ENCODE data around the gene ELAC1. TPM values are rescaled to one million over a fixed set of nuclear protein-coding genes. Genes with fewer than 3 reads are reported as not detected.
"Not testable (repeated sequence)": the region's sequence is repeated elsewhere in the genome, so short reads cannot be mapped to it uniquely, and the experiment has no call there.

Gene ELAC1
- total and polyA plus RNA-seq, 2 donors (not counting 1 experiment from before 2014, with no cell fraction given), result 7.3 to 8.2 TPM

DNA sequence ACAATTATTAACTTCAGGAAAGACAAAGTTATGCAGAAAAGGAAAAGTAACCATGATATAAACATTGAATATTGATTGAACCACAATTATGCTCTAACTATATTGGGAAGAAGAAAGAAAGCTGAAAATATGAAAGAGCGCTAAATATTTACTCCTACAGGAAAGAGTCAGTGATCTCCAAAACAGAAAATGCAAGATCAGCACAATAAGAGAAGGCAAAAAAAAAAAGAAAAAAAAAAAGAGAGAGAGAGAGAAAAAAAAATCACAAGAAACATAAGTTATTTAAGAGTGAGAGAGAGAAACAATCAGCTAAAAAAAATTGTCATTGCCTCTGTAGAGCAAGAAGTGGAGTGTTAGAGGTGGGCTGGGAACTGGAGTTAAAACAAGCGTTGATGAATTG, 28.9 kb upstream of the ELAC1 start:
- Histone ChIP-seq H3K79me2 (ENCODE audit: control insufficient read depth, insufficient read depth, low read length) (no peaks in the 10 kb centered on the region), H3K4me1 (ENCODE audit: control insufficient read depth, extremely low read depth, insufficient read depth, low read length) (no peaks in the 10 kb centered on the region), H3K9ac (ENCODE audit: insufficient read depth, low read length) (no peak overlapping the region), H3K4me2 (ENCODE audit: extremely low read depth, insufficient read depth, low read length) (no peak overlapping the region), H2AFZ (ENCODE audit: low read length) (no peak overlapping the region), H4K20me1 (ENCODE audit: control insufficient read depth, extremely low read depth, insufficient read depth, low read length) (no peaks in the 10 kb centered on the region), H3K27ac (ENCODE audit: insufficient read depth, low read length) (no peak overlapping the region), H3K27me3 (ENCODE audit: control insufficient read depth, insufficient read depth, low read length) (no peaks in the 10 kb centered on the region), H3K36me3 (ENCODE audit: control insufficient read depth, insufficient read depth, low read length) (no peaks in the 10 kb centered on the region), H3K4me3 (replicated peaks in 1 of 4; ENCODE audit: control extremely low read depth in 1 of 4, insufficient read depth in 1 of 4, low read depth in 3 of 4, low read length in 4 of 4) (no peak overlapping the region), H3K9me3 (ENCODE audit: control insufficient read depth, insufficient read depth, low read depth, low read length) (no peaks in the 10 kb centered on the region)
- no peak for TF ChIP-seq EZH2 (IDR thresholded peaks at IDR 0.05; ENCODE audit: low read length, missing control alignments)
- DNase-seq (ENCODE audit: low read depth in 2 of 2), result no peak

DNA sequence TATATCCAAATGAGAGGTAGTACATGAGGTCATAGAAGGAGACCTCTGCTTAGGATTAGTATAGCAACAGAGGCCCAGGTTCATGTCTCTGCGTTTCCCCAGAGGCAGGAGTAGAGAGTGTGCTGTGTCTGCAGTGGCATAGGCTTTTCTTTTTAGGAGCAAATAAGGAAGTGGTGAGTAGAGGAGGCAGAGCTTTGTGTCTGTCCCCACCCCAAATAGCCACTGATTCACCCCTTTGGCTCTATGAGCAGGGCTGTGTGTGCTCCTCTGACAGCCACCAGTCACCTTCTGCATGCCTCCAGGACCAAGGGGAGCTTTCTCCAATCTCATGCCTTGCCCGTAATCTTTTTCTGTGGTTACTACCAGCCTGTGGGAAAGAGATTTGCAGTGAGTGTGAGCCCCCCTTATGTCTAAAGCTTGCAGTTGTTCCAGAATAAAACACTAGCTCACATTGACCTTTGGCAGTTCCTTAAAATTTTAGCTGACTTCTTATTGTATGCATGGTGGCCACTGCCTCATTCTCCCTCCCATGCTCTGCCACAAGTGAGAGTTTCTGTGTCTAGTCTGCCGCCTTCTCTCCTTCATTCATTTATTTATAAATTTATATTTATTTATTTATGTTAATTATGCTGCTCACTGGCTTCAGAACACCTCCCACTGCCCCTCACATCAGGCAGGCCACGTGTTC, 23.5 kb upstream of the ELAC1 start:
- no peaks in the 10 kb centered on the region for H3K4me1 ChIP-seq (ENCODE audit: control insufficient read depth, extremely low read depth, insufficient read depth, low read length)
- no peaks in the 10 kb centered on the region for H3K36me3 ChIP-seq (ENCODE audit: control insufficient read depth, insufficient read depth, low read length)
- H4K20me1 ChIP-seq (ENCODE audit: control insufficient read depth, extremely low read depth, insufficient read depth, low read length), result no peaks in the 10 kb centered on the region
- H3K4me2 ChIP-seq (ENCODE audit: extremely low read depth, insufficient read depth, low read length), result no peak overlapping the region
- no peak overlapping the region for H2AFZ ChIP-seq (ENCODE audit: low read length)
- peak in 1 of 2 donors; percentile 6 for DNase-seq (ENCODE audit: low read depth in 2 of 2)
- H3K79me2 ChIP-seq (ENCODE audit: control insufficient read depth, insufficient read depth, low read length), result no peaks in the 10 kb centered on the region
- H3K27ac ChIP-seq (ENCODE audit: insufficient read depth, low read length), result no peak overlapping the region
- H3K4me3 ChIP-seq (replicated peaks in 1 of 4; ENCODE audit: control extremely low read depth in 1 of 4, insufficient read depth in 1 of 4, low read depth in 3 of 4, low read length in 4 of 4), result no peak overlapping the region
- TF ChIP-seq EZH2 (IDR thresholded peaks at IDR 0.05; ENCODE audit: low read length, missing control alignments), result no peak
- TF ChIP-seq, protein P1, sequence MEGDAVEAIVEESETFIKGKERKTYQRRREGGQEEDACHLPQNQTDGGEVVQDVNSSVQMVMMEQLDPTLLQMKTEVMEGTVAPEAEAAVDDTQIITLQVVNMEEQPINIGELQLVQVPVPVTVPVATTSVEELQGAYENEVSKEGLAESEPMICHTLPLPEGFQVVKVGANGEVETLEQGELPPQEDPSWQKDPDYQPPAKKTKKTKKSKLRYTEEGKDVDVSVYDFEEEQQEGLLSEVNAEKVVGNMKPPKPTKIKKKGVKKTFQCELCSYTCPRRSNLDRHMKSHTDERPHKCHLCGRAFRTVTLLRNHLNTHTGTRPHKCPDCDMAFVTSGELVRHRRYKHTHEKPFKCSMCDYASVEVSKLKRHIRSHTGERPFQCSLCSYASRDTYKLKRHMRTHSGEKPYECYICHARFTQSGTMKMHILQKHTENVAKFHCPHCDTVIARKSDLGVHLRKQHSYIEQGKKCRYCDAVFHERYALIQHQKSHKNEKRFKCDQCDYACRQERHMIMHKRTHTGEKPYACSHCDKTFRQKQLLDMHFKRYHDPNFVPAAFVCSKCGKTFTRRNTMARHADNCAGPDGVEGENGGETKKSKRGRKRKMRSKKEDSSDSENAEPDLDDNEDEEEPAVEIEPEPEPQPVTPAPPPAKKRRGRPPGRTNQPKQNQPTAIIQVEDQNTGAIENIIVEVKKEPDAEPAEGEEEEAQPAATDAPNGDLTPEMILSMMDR (conservative IDR thresholded peaks at IDR 0.05 in 1 of 2, IDR thresholded peaks at IDR 0.05 in 1 of 2; ENCODE audit: low read depth in 1 of 2, low read length in 2 of 2), result no peak
- no peak overlapping the region for H3K9ac ChIP-seq (ENCODE audit: insufficient read depth, low read length)
- H3K27me3 ChIP-seq (ENCODE audit: control insufficient read depth, insufficient read depth, low read length), result no peaks in the 10 kb centered on the region
- H3K9me3 ChIP-seq (ENCODE audit: control insufficient read depth, insufficient read depth, low read depth, low read length), result no peaks in the 10 kb centered on the region

DNA sequence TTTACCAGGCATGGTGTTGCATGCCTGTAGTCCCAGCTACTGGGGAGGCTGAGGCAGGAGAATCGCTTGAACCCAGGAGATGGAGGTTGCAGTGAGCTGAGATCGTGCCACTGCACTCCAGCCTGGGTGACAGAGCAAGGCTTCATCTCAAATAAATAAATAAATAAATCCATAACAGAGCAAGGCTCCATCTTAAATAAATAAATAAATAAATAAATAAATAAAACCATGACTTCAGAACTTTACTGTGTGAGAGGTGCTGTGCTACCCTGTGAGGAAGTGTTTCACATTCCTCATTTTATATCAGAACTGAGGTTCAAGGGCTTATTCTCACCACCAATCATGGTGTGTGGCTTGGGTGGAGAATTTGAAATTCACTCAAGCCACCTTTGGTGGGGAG, 21.9 kb upstream of the ELAC1 start:
- H3K27ac ChIP-seq (ENCODE audit: insufficient read depth, low read length); H3K9ac ChIP-seq (ENCODE audit: insufficient read depth, low read length); H2AFZ ChIP-seq (ENCODE audit: low read length); H3K36me3 ChIP-seq (ENCODE audit: control insufficient read depth, insufficient read depth, low read length); H3K9me3 ChIP-seq (ENCODE audit: control insufficient read depth, insufficient read depth, low read depth, low read length); H3K79me2 ChIP-seq (ENCODE audit: control insufficient read depth, insufficient read depth, low read length); H3K4me1 ChIP-seq (ENCODE audit: control insufficient read depth, extremely low read depth, insufficient read depth, low read length); H3K4me2 ChIP-seq (ENCODE audit: extremely low read depth, insufficient read depth, low read length); H3K27me3 ChIP-seq (ENCODE audit: control insufficient read depth, insufficient read depth, low read length); DNase-seq (ENCODE audit: low read depth in 2 of 2); H4K20me1 ChIP-seq (ENCODE audit: control insufficient read depth, extremely low read depth, insufficient read depth, low read length); H3K4me3 ChIP-seq (replicated peaks in 1 of 4; ENCODE audit: control extremely low read depth in 1 of 4, insufficient read depth in 1 of 4, low read depth in 3 of 4, low read length in 4 of 4): not testable (repeated sequence)

DNA sequence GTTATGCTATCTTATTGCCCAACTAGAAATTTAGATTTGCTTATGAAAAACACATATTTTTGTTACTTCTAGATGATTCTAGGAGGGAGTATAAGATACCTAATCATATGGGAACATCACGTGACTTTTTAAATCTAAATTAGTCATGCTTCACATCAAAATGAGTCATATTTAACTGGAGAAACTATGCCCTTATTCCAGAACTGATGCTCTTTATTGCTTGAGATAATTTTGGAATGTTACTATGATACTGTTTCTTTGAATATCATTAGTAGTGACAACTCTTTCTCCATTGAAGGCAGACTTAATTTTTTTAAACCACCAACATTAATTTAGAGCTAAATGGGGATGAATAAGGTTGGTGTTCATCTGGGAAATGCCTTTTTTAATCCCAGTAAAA, 19.9 kb upstream of the ELAC1 start:
- DNase-seq (ENCODE audit: low read depth in 2 of 2), result peak; percentile 38 to 42
- no peaks in the 10 kb centered on the region for H3K79me2 ChIP-seq (ENCODE audit: control insufficient read depth, insufficient read depth, low read length)

More for the DNA sequence above, 19.9 kb upstream of the ELAC1 start:
- Histone ChIP-seq H3K4me2 (ENCODE audit: extremely low read depth, insufficient read depth, low read length) (no peak overlapping the region), H3K36me3 (ENCODE audit: control insufficient read depth, insufficient read depth, low read length) (no peaks in the 10 kb centered on the region), H3K4me3 (replicated peaks in 1 of 4; ENCODE audit: control extremely low read depth in 1 of 4, insufficient read depth in 1 of 4, low read depth in 3 of 4, low read length in 4 of 4) (no peak overlapping the region), H2AFZ (ENCODE audit: low read length) (no peak overlapping the region), H3K4me1 (ENCODE audit: control insufficient read depth, extremely low read depth, insufficient read depth, low read length) (no peaks in the 10 kb centered on the region), H3K9ac (ENCODE audit: insufficient read depth, low read length) (no peak overlapping the region), H4K20me1 (ENCODE audit: control insufficient read depth, extremely low read depth, insufficient read depth, low read length) (no peaks in the 10 kb centered on the region), H3K9me3 (ENCODE audit: control insufficient read depth, insufficient read depth, low read depth, low read length) (no peaks in the 10 kb centered on the region), H3K27me3 (ENCODE audit: control insufficient read depth, insufficient read depth, low read length) (no peaks in the 10 kb centered on the region), H3K27ac (ENCODE audit: insufficient read depth, low read length) (no peak overlapping the region)
- TF ChIP-seq EZH2 (IDR thresholded peaks at IDR 0.05; ENCODE audit: low read length, missing control alignments), result no peak
- TF ChIP-seq, protein P1 (conservative IDR thresholded peaks at IDR 0.05 in 1 of 2, IDR thresholded peaks at IDR 0.05 in 1 of 2; ENCODE audit: low read depth in 1 of 2, low read length in 2 of 2), result no peak

Data from fibroblast of lung (primary cell).